CD4-positive, alpha-beta T cell treated with Interleukin-10 for 1 hour (primary cell): ENCODE data around the gene OVCA2.

Source experiments
- DNase-seq: peaks from one replicate; pipeline ENCODE4 v3.0.0-alpha.2; 2020

OVCA2 gene

DNA sequence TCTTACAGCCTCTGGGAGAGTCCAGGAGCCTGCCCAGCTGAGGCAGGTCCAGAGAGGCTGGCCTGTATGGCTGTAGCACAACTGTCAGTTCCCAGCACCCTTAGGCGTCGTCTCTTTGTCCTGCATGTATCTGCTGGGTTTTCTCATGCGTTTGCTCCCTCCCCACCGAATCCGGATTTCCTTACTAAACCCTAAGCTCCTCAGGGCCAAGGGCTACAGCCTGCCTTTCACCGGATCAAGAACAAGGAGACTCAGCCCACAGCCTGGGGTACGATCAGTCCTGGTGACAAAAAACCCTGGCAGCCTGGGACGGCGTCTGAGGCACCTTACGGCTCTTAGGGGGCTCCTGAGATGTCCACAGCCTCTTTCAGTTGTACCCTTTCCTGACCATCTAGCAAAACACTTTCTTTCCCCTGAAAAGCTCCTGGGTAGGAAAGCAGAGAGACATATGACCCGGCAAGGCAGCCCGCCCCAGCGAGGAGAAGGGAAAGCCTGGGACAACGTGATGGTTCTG is 25.3 kb downstream of the OVCA2 start:
- no peak for DNase-seq

DNA sequence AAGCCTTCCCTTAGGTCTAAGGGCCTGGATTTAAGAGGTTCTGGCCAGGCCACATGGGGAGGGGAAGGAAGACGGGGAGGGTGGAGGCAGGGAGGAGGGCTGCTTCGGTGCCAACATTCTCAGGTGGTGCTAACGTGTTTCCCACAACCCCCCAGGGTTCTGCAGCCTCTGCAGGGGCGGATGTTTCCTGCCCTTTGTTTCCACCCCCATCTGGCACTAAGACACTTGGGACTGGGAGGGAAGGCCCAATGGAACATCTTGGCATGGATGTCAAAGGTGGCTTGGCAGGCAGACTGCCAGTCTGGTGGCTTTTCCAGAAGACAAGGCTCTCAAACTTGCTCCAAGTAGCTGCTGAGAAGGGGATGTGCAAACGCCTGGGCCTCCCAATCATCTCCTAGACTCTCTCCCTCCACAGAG is 25.8 kb downstream of the OVCA2 start:
- DNase-seq = no peak

DNA sequence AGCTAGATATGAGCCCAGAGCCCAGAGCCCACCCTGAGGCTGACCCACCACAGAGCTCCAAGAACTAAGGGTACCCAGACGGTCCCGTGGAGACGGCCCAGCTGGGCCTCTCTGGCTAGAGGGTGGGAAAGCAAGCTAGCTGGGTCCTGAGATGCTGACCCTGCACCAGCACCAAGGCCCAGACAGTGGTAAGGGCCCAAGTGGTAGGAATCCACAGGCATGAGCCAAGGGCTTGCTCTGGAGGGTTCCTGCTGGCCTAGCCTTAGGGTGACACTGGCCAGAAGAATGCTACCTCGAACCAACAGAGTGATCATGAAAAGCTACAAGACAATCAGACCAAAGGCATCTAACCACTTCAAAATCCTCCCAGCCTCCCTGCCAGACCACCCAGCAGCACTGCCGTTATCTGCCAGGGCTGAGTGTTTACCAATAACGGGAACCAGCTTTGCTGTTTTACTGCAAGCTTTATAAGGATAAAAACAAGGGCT is 26.3 kb downstream of the OVCA2 start:
- DNase-seq = no peak

DNA sequence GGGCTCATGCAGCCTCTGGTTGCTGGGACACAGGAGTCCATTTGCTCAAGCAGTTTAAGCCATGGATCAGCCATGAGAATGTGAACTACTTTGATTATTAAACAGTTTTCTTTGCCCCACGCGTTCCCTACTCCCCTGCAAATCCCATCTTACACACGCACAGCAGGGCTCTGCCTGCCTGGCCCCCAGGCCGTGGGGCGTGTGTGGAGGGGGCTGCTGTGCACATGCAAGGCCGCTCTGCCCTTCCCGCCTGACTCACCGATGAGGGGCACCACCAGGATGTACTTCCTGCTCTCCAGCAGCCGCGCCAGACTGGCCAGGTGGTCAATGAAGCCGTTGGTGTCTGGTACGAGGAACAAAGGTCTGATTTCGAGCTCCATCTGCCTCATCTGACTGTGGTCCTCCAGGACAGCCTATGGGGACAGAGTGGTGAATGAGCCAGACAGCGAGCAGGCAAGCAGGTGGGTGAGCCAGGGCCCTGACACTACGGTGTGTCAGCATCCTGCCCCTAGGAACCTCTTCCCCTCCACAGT is 26.8 kb downstream of the OVCA2 start:
- DNase-seq = no peak

DNA sequence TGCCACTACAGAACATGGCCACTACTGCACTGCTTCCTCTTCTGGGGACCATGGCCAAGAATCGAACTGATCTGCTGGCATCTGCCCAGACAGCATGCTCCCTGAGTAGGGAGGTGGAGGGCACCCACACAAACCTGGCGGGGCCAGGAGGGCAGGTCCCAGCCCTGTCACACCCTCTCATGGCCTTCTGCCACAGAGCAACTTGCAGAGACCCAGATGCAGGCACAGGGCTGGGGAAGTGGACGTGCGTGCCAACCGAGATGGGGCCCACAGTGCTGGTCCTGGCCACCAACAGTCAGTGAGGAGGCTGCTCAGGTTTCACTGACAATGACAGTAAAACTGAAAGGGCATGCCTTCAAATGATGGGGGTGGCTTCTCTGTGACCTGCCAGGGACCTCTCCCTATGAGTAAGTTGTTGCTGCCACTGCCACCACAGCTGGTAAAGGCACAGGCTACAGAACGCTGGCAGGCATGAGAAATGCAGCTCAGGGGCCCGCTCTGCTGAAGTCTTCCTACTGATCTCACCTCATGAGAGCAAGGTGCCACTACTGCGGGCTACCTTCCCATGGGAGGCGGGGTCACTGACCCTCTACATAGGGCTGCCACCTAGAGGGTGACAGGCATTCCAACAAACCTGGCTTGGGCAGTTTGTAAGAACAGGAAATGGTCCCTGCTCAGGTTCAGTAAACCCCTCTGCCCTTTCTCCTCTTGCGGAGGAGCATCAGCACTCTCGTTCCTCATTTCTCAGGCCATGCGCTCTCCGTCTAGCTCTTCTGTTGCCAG is 28.6 kb downstream of the OVCA2 start:
- DNase-seq = no peak

DNA sequence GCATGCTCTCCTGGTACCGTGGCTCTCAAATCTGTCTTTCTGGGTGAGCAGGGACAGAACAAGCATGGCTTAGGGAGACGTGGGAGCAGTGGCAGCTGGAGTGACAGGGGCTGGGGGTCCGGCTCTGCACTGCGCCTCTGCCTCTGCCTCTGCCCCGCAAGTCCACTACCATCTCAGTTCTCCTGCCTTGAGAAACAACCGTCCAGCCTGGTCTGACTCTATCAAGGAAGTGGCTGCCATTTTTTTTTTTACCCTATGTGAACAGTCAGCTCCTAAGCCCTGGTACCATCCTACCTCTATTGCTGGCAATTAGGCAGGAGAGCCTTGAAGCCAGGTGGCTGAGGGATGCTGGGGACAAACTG is 29.2 kb downstream of the OVCA2 start:
- no peak for DNase-seq

DNA sequence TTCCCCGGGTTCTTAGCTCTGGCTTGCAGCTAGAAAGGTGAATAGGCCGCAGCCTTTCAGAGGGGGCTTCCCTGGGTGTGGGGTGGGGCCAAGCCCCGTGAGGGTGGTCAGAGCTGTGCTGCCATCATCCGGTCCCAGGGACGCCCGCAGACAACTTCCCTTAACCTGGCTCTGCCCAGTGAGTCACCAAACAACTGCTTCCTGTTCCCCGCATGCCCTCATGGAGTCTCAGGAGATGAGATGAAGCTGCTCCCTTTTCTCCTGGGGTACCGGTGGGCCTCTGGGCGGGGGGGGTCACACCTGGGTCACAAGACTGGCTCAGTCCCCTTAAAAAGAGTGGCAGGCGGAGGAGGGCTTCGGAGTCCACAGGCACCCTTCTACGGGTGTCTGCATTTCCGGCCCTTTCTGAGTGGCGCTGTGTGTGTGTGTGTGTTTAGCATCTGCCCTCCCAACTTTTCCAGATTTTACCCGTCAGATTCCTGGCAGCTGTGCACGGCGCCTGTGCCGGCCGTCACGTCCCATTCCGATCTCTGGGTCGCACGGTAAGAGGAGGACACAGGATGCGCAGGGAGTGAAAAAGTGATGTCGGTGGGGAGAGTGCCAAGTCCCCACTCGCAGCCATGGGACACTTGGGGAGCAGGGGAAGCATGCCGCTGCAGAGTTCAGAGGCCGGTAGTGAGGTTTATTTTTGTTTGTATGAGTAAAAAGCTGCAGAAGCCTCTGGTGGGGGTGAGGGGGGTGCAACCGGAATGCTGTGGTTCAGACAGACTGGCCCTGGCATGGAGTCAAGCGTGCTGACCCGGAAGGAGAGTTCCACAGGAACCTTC is 29.8 kb downstream of the OVCA2 start:
- no peak for DNase-seq

DNA sequence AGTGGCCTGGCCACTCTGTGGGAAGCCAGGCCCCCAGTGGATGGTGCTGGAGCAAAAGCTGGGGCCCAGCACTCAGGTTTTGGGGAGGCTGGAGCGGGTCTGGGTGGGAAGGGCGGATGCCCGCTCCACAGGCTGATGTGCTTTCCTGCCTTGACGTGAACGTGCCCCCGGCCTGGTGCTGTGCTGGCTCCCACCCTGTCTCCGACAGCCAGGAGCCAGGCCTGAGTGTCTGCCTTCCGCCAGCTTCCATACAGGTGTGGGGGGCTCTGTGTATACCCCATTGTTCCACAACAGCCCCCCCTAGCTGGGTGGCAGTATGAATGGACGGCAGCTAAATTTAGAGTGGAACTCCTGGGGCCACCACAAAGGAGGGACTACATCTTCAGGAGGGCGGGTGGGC is 33.1 kb downstream of the OVCA2 start:
- no peak for DNase-seq

DNA sequence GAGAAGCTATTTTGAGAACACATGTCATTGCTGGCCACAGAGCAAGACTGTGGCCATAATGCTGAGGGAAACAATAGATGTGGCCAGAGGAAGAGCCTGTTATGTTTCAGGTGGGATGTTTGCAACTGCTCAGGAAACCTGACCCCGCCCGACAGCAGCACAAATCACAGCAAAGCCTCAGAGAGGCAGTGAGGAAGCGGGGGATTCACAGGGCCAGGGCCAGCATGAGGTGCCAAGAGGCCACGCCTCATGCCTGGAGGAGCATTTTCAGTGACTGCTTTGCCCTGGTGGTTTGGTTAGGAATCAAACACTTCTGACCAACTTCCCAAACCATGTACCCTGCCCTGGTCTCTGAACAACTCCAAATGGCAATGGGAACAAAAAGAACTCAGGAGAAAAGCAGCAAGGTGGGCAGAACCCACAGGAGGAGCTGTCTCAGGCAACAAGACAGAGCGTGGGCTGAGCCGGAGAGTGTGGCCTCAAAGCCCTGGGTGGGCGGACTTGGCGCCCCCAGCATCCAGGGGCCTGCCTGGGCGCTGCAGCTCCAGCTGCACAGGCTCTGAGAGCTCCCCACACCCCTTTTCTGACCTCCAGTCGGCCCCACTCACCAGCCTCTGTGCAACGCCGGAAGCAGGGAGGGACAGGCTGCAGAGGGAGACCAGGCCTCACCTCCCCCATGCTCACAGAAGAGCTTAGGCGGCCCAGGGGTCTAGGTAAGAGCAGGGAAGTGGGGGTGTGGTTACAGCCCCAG is 33.7 kb downstream of the OVCA2 start:
- no peak for DNase-seq

DNA sequence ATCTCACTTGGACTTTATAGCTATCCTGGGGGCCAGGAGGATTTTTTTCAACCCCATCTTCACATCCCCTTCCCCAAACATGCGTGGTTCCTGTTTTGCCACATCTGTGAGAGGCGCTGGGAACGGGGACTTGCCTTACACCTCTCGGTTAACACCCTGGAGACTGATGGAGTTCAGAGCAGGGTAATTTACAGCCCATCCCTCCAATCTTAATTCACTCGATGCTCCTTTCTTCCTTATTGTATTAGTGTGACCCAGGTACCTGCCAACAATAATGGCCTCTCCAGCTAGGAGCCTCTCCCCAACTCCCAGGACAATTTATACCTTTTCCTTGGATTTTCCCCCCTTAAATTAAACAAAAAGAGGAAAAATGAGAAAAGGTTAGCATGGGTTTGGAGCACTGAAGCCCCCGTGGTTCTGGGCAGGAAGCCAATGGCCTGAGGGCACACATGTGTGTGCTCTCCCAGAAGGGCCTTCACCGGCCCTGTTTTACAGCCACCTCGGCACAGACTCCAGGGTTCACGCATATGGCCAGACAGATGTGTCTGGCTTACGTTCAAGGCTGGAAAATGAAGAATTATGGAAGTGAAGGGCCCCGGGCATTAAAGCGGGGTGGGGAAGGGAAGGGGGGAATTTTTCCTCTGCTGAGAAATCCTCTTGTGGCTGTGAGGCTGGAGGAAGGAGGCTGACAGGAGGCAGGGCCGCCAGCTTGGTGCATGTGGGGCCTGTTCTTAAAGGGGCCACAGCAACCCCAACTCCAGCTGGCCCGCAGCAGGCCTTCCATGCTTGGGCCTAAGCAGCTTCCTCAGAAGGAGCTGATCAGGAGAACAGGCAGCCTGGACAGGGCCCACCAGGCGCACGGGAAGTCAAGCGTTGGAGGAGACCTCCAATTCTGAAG is 34.5 kb downstream of the OVCA2 start:
- no peak for DNase-seq

DNA sequence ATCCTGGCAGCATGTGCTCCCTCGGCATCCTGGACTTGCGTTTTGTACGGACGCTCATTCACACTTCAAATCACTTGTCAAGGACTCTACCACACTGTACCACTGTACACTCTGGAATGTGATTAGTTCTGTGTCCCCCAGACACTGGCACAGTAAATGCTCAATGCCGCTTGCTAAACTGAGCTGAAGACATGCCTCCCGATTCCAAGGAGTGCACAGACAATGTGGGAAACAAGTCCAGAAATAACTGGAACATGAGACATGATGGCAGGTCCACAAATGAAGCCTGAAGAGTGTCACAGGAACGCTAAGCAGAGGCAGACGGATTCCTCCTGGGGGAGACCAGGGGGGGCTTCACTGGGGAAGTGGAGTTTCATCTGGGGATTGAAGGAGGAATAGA is 35.2 kb downstream of the OVCA2 start:
- no peak for DNase-seq

DNA sequence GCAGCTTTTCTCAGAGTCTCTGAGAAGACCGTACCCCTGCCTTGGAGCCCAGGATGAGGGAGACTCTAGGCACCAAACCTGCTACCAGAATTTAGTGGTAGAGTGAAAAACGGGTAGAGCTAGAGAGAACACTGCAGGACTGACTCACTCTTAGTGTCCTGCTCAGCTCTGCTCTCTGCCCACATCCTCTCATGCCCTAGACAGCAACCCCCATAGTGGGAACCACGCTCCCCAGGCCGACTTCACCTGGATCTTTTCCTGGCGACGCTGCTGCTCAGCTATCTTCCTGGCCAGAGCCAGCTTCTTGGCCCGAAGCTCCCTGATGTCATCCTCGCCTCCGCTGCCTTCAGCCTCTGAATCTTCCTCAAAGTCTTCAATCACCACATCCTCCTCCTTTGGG is 39.7 kb downstream of the OVCA2 start:
- no peak for DNase-seq

DNA sequence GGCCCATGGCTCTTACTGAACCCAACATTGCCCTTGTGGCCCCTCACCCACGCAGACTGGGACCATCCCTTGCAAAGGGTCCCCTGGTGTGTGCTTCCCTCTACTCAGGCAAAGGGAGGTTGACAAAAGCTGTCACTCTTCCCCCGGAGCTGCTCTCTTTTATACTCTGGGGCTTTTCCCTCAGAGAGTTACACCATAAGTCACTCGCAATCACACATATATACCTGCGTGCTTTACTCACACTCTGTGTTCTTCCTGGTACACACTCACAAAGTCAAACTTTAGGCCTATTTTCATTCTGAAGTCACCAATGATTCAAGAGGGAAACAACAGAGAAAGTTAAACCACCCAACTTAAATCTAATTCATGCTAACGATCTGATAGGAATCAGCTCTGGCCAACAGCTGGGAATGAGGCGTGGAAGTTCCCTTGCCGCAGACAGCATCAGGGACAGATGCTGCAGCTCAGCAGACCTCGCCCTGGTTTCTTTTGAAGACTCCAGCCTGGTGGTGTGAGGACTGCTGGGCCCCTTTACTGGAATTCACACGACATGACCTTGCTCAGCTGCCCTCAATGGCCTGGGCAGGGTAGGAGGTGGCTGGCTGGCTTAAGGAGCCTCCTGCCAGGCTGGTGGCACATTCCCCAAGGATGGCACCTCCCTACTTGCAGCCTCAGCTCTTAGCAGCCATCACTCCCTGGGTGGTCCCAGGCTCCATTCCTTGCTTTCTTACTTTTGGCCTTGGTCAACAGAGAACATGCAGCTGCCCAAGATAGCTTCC is 40.4 kb downstream of the OVCA2 start:
- DNase-seq = no peak

DNA sequence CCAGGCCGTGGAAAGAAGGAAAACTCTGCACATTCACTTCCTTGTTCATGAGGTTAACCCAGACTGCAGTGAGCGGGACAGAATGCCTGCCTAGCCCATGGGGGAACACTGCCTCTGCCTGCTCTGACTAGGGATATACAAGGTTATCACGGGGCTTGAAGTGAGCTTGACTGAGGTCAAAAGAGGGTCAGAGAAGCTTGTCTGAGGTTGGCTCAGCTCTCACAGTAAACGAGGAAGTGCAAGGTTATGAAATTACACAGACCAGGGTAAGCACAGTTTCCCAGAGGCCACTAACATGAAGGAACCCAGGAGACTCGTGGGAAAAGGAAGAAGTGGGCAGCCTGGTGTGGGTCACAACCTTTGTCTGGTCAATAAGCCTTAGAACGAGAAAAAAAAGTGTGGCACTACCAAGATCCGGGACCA is 41.8 kb downstream of the OVCA2 start:
- peak; percentile 17 for DNase-seq

DNA sequence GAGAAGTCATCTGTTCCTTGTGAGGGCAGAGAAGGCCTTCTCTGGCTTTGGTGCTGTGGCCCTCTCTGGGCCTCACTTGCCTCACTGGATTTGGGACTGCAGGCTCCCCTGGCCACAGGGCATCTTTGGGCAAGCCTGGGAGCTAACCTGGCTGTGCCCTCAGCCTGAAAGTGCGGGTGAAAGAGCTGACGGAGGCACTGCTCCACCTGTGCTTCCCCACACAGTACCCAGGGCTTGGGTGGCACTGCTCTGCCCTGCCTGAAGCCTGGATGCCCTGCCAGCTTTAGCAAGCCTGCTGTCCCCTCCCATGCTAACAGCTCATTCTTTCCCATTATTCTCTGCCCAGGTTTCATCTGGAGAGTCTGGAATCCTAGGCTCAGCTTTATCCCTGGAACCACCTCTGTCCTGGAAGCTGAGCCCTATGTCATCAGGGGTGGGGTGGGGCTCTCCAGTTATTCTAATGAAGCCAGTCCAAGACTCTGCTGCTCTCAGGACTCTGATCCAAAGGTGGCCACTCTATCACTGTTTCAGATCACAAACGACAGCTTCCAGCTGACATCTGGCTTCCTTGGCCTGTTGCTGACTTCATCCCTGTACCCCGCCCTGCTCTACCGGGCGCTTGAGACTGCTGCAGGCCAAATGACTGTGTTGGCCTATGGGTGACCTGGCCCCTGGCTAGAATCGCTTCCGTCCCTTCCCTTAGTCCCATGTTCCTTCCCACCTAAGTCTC is 42.4 kb downstream of the OVCA2 start:
- no peak for DNase-seq

DNA sequence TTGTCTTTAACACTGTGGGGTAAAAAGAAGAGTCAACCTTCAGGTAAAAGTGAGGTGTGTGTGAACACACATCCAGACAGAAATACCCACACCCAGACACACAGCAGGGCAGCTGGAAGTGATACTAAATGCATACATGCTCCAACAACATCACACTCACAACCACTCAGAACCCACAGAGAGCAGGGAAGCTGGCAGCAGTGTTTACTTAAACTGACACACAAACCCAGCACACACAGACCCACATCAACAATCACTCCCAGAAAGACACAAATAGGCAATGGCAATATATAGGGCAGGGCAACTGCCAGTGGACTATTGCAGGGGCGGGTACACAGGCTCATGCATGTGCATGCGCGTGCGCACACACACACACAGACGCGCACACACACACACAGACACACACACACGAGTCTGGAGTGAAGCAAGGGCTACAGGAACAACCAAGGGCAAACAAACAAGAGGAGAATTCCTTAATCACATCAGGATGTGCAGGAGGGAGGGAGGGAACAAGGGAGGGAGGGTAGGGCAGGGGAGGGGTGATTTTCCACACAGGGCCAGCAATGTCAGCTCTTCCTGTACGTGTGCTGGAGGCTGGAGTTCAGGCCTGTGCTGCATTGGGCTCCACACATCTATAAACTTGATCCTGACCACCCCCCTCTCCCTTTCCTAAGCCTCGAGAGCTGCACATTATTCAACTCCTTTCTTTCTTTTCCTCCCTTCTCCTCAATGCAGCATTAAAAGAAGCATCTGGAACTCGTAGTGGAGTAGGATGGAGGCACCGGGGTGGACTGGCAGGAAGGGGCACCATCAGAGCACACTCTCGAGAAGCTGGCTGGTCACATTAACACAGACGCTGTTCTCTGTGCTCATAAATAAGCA is 43.2 kb downstream of the OVCA2 start:
- DNase-seq = no peak

DNA sequence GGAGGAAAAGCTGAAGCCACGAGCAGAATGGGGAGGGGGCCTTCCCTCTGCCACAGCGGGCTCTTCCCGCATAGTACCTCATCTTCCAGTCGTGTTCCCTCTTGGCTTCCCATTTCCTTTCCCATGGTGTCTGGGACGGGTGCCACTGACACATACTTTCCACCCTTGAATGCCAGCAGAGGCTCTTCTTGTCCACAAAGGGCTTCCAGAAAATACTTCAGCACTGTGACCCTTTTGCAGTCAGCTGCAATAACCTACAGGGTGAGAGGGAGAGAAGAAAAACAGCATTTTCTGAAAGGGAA is 43.8 kb downstream of the OVCA2 start:
- no peak for DNase-seq

DNA sequence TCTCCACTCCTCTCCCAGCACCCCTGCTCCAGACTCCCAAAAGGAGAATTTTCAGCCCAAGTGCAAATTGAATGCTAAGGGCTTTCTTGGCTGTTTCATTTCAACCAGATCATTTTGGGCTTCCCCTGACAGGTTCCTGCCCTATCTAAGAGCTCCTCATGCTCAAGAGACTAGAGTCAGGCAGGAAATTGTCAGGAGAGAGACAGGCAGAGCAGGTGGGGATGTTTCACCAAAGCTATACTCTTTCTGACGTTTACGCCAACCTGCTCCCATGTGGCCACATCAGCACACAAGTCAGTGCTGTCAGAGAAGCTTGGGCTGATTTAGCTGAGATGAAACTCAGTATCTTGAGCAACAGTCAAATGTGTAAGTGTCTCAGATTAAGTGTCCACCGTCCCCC is 44.5 kb downstream of the OVCA2 start:
- DNase-seq = no peak

DNA sequence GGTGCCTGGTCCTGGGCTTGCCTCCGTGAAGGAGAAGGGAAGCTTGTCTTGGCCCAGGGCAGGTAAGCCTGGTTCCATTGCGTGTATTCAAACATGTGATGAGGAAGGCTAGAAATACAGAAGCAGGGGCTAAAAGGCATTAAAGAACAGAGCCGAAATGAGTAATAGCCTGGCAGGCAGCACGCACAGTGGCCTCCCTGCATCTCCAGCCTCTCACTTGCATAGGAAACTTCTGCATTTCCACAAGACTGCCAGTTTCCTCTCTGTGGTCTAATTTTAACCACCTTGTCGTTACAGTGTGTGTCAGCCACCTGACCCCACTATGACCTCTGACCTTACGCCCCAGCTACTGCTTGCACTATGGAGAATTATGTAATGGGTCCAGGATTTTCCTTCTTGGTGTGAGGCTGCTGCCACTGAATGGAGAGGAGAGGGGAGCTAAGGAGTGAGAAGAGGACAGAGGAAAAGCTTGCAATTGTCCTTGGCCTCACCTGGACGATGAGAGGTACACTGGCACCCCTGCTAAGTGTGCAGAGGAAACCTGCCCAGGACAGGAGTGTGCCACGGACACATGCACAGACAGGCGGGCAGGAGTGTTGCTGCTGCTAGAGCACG is 45.9 kb downstream of the OVCA2 start:
- peak; percentile 52 for DNase-seq
